ENCODE results near the gene STAT4.
"Not testable (repeated sequence)": the region's sequence is repeated elsewhere in the genome, so short reads cannot be mapped to it uniquely, and the experiment has no call there.

Gene STAT4

GRCh38 chr2:191001624-191002023 is 149.2 kb downstream of the STAT4 start:
- TF ChIP-seq CTCF (IDR thresholded peaks at IDR 0.05; ENCODE audit: low read depth, low read length) = no peak

GRCh38 chr2:191001032-191001431 is 149.8 kb downstream of the STAT4 start:
- H3K4me3 ChIP-seq (ENCODE audit: low read depth, low read length) = no peak overlapping the region
- no peak for TF ChIP-seq CTCF (IDR thresholded peaks at IDR 0.05; ENCODE audit: low read depth, low read length)

More at GRCh38 chr2:191001624-191002023, 149.2 kb downstream of the STAT4 start:
- H3K4me3 ChIP-seq (ENCODE audit: low read depth, low read length) = no peak overlapping the region

- no peak overlapping the region for H3K4me3 ChIP-seq (ENCODE audit: low read depth, low read length)
- TF ChIP-seq CTCF (IDR thresholded peaks at IDR 0.05; ENCODE audit: low read depth, low read length) = no peak
These were observed 150.7 kb downstream of the STAT4 start for GRCh38 chr2:190999949-191000665.

- no peak for TF ChIP-seq CTCF (IDR thresholded peaks at IDR 0.05; ENCODE audit: low read depth, low read length)
- no peak overlapping the region for H3K4me3 ChIP-seq (ENCODE audit: low read depth, low read length)
These were observed 151.7 kb downstream of the STAT4 start for GRCh38 chr2:190999058-190999457.

GRCh38 chr2:190997526-190998113 is 153.2 kb downstream of the STAT4 start:
- TF ChIP-seq CTCF (IDR thresholded peaks at IDR 0.05; ENCODE audit: low read depth, low read length) = no peak
- H3K4me3 ChIP-seq (ENCODE audit: low read depth, low read length) = no peak overlapping the region

- no peak for TF ChIP-seq CTCF (IDR thresholded peaks at IDR 0.05; ENCODE audit: low read depth, low read length)
- no peak overlapping the region for H3K4me3 ChIP-seq (ENCODE audit: low read depth, low read length)
These were observed 153.8 kb downstream of the STAT4 start for GRCh38 chr2:190996947-190997346.

- no peak overlapping the region for H3K4me3 ChIP-seq (ENCODE audit: low read depth, low read length)
- TF ChIP-seq CTCF (IDR thresholded peaks at IDR 0.05; ENCODE audit: low read depth, low read length) = peak; percentile 72
These were observed 154.4 kb downstream of the STAT4 start for GRCh38 chr2:190996338-190996946.

GRCh38 chr2:190995315-190995714 is 155.5 kb downstream of the STAT4 start:
- not testable (repeated sequence) for H3K4me3 ChIP-seq (ENCODE audit: low read depth, low read length)

Measured in WI38 (cell line).